NT2/D1 (cell line): Measurements from ENCODE around the gene ARHGAP24.

ENCODE experiments used
- DNase-seq: peaks from one replicate; pipeline ENCODE4 v3.0.0-alpha.2; 2011; ENCODE audit warnings: low read depth, low spot score
- H3K27me3 ChIP-seq: 2 replicates; pipeline ENCODE4 v1.6.0; 2011; ENCODE audit warnings: mild to moderate bottlenecking; ENCODE audit not compliant: insufficient read length, insufficient read depth
- H3K36me3 ChIP-seq: 2 replicates; pipeline ENCODE4 v1.6.1; 2011; ENCODE audit warnings: mild to moderate bottlenecking, low read length, mixed read lengths; ENCODE audit not compliant: insufficient read depth, insufficient read length
- H3K4me1 ChIP-seq: 2 replicates; pipeline ENCODE4 v1.5.1; 2011; ENCODE audit not compliant: insufficient read depth, insufficient read length
- H3K4me3 ChIP-seq: 2 replicates; pipeline ENCODE4 v1.5.1; 2011; ENCODE audit warnings: low read depth; ENCODE audit not compliant: insufficient read length
- H3K9ac ChIP-seq: 2 replicates; pipeline ENCODE4 v1.6.0; 2011; ENCODE audit warnings: low read depth; ENCODE audit not compliant: insufficient read length
- H3K9me3 ChIP-seq: 2 replicates; pipeline ENCODE4 v1.5.1; 2011; ENCODE audit warnings: mild to moderate bottlenecking, low read length; ENCODE audit not compliant: insufficient read depth
- SUZ12 ChIP-seq: IDR thresholded peaks from 2 replicates; pipeline ENCODE4 v1.6.1; 2011; ENCODE audit not compliant: insufficient read length, insufficient read depth; ENCODE audit errors: extremely low read depth
- YY1 ChIP-seq: IDR thresholded peaks from 2 replicates; pipeline ENCODE4 v1.6.1; 2011; ENCODE audit not compliant: insufficient read length, insufficient read depth
- ZNF274 ChIP-seq: IDR thresholded peaks from 2 replicates; pipeline ENCODE4 v1.6.1; 2011; ENCODE audit warnings: mild to moderate bottlenecking, low read depth, low read length

Gene ARHGAP24

DNA sequence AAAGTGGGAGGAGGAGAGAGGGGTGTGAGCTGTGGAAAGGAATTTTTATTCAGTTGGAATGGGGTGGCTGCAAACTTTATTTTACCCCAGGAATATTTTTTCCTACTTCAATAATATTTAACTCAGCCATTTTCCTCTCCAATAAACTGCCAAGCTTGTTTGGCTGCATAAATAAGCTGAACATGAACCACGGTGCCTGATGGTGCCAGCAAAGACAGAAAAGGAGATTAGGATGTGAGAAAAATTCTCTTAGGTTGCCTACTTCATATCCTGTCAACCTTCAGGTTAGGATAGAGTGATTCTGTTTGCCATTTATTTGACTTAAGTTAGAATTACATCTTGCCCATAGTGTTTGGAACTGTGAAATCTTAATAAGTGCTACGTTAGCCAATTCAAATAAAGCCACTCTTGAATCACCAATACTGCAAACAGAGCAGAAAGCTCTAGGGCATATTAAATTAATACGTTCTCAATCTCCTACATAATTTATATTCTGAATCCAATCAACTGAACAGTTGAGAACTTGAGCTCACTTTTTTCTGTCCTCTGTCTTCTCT is 195.1 kb downstream of the ARHGAP24 start:
- no peak for TF ChIP-seq SUZ12
- no peak for TF ChIP-seq YY1
- no peak for TF ChIP-seq ZNF274
- H3K9me3 ChIP-seq: 0 out of 2 replicates have a peak, but pooled peaks cover 3% of the 10 kb centered on the region
- no peaks in the 10 kb centered on the region for H3K36me3 ChIP-seq
- no peak overlapping the region for H3K4me3 ChIP-seq
- no peak for DNase-seq
- H3K27me3 ChIP-seq: no peaks in the 10 kb centered on the region
- H3K9ac ChIP-seq: no peak overlapping the region
- H3K4me1 ChIP-seq: no peaks in the 10 kb centered on the region

DNA sequence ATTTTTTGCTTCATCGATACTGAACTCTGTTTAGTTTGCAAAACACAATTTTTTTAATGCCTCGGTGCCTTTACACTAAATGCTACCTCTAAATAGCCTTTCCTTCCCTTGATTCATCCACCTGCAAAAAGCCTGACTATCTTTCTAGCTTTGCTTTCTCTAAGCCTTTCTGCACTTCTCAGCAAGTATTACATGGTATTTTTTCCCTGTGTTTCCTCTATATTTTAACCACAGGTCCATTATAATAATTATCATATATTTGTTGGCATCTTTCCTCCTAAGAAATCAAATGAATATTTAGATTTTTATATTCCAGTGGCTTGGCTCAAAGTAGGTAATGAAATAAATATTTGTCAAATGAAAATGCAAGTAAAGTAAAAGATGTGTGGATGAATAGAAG is 196.2 kb downstream of the ARHGAP24 start:
- DNase-seq: no peak
- no peak overlapping the region for H3K4me3 ChIP-seq
- no peaks in the 10 kb centered on the region for H3K27me3 ChIP-seq
- H3K36me3 ChIP-seq: no peaks in the 10 kb centered on the region
- H3K9ac ChIP-seq: no peak overlapping the region
- TF ChIP-seq SUZ12 (no peak), YY1 (no peak), ZNF274 (no peak)
- H3K4me1 ChIP-seq: no peaks in the 10 kb centered on the region
- 0 out of 2 replicates have a peak, but pooled peaks cover 3% of the 10 kb centered on the region for H3K9me3 ChIP-seq

DNA sequence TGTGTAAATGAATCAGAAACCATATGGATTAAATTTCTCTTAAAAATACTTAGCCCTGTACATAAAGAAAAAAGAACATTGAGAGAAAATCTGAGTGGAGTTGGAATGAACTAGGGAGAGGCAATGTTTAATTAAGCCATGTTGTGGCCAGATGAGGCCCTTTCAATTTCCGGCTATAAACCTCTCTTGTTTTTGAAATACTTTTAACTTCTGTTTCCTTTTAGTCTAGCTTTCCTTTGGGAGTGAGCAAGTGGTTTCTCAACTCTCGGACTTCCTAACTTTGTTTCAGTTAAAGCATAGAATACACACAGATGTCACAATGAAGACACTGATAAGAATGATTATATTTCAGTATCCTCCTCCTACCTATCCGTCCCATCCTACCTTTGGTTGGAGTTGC is 197.2 kb downstream of the ARHGAP24 start:
- Histone ChIP-seq H3K9ac (no peak overlapping the region), H3K9me3 (0 out of 2 replicates have a peak, but pooled peaks cover 3% of the 10 kb centered on the region), H3K27me3 (no peaks in the 10 kb centered on the region), H3K4me1 (no peaks in the 10 kb centered on the region), H3K4me3 (no peak overlapping the region), H3K36me3 (no peaks in the 10 kb centered on the region)
- TF ChIP-seq SUZ12: no peak
- TF ChIP-seq ZNF274: no peak
- TF ChIP-seq YY1: no peak
- no peak for DNase-seq

DNA sequence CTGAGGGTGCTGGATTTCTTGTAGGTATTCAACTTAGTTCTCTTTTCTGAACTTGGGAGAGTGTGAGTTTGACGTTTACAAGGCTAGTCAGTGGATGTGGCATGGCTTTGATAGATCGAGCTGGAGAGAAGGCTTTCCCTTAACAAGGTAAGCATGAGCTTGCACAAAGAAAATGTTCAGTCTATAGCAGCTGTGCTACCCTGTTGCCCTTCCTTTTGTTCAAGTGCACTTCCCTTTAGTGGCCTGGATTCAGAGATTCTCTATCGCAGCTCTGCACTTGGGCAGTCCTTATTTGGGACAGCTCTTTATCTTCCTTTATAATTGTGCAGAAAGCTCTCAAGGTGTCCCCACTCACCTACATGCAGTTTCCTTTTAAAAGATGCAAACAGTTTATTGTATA is 198.0 kb downstream of the ARHGAP24 start:
- no peaks in the 10 kb centered on the region for H3K4me1 ChIP-seq
- TF ChIP-seq SUZ12 (no peak), YY1 (no peak), ZNF274 (no peak)
- no peak for DNase-seq
- no peaks in the 10 kb centered on the region for H3K27me3 ChIP-seq
- no peak overlapping the region for H3K4me3 ChIP-seq
- no peaks in the 10 kb centered on the region for H3K9me3 ChIP-seq
- H3K36me3 ChIP-seq: no peaks in the 10 kb centered on the region
- H3K9ac ChIP-seq: no peak overlapping the region

DNA sequence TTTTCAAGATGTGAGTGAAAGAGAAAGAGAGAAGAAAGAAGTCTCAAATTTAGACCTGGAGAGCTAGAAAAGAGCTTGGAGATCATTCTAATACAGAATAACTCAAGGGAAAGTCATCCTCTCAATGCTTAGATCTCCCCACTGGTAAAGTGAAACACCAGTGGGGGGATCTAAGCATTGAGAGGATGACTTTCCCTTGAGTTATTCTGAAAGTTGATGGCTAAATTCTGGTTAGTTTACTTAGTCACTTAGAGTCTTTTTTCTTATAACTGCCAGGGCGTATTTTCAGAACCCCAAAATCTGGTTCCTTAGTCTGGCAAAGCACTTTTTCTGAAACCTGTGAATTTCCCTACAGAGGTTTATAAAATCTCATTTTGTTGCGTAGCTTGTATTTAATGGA is 198.6 kb downstream of the ARHGAP24 start:
- Histone ChIP-seq H3K9me3 (no peaks in the 10 kb centered on the region), H3K4me3 (no peak overlapping the region), H3K4me1 (no peaks in the 10 kb centered on the region), H3K36me3 (no peaks in the 10 kb centered on the region), H3K27me3 (no peaks in the 10 kb centered on the region), H3K9ac (no peak overlapping the region)
- no peak for TF ChIP-seq ZNF274
- TF ChIP-seq YY1: no peak
- no peak for TF ChIP-seq SUZ12
- DNase-seq: no peak

DNA sequence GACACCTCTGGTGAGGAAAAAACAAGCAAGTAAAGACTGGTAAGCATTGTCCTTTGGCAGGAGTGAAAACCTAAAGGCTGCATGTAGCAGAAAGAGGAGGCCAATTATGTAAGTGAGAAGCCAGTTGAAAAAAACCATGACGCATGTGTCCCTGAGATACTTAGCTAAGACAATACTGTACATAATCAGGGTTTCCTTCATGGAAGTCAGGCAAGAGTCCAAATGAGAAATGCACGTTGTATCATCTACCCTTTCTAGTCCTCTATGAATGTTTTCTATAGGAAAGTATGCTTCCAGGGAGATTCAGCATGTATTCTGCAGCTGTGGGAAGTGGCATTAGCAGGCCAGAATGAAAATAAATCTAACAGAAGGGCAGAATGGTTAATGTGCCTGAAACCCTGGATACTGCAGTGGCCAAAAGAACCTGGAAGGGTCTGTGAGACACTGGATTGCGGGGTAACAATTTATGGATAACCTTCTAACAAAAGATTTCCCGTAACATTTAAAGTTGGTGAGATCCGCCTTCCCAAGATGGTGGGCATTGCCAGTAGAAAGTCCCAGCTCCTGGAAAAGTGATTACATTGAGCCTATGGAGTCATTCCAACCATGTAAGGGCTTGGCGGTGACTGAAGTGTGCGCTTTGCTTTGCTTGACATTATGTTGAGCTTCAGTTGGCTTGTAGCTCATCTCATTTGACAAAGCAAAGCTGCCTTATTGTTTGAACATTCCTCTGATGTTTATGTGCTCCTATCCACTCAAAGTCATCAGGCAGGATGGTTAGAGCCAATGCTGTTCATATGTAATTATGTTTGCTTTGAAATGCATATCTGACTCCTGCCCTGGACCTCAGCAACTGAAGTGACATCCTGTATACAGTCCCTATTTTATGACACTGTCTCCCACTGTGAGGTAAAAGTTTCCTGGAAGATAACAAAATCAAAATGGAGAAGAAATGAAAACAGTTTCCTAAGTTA is 200.4 kb downstream of the ARHGAP24 start:
- H3K4me1 ChIP-seq: no peaks in the 10 kb centered on the region
- DNase-seq: no peak

DNA sequence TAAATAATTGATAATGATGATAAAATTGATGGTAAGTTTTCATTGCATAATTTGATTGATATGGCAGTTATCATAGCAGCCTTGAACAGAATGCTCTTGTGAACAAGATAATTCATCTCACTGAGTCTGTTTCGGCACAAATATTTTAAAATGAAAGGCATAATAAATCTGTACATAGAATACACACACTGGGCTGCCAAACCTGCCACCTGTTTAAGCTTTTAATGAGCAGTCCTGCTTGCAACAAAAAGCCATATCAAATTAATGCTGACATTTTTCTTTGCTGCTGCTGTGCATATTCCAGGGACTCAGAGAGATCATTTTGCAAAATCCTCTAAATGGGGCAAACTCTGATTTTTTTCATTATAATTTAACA is 201.1 kb downstream of the ARHGAP24 start:
- TF ChIP-seq SUZ12: no peak
- no peak for TF ChIP-seq YY1
- TF ChIP-seq ZNF274: no peak
- no peak for DNase-seq
- Histone ChIP-seq H3K9ac (no peak overlapping the region), H3K4me3 (no peak overlapping the region), H3K27me3 (no peaks in the 10 kb centered on the region), H3K4me1 (no peaks in the 10 kb centered on the region), H3K36me3 (no peaks in the 10 kb centered on the region), H3K9me3 (no peaks in the 10 kb centered on the region)

More for the DNA sequence above, 200.4 kb downstream of the ARHGAP24 start:
- no peaks in the 10 kb centered on the region for H3K36me3 ChIP-seq
- H3K27me3 ChIP-seq: no peaks in the 10 kb centered on the region
- H3K9me3 ChIP-seq: no peaks in the 10 kb centered on the region
- no peak overlapping the region for H3K4me3 ChIP-seq
- no peak overlapping the region for H3K9ac ChIP-seq
- TF ChIP-seq SUZ12 (no peak), ZNF274 (no peak), YY1 (no peak)
